Renal cortical epithelial cell (primary cell): ENCODE data around the gene SYT5. TPM values are rescaled to one million over a fixed set of nuclear protein-coding genes. Genes with fewer than 3 reads are reported as not detected.
"Not testable (repeated sequence)": the region's sequence is repeated elsewhere in the genome, so short reads cannot be mapped to it uniquely, and the experiment has no call there.

Experiments
- DNase-seq: peaks from one replicate; pipeline ENCODE4 v3.0.0-alpha.2; 2011; ENCODE audit warnings: low read depth
- total RNA-seq: library from RNA; depleted of rRNA; stranded (reverse); fragments of >200 nt; gene quantifications from 2 replicates; pipeline ENCODE4 v1.2.3, GENCODE V29; 2014

SYT5 gene
- 1.0 TPM in 1 of 2 replicates, not detected in the other for total RNA-seq

GRCh38 chr19:55179606-55180484 lies at the start of gene SYT5:
Gene SYT5 (minus strand): TSS chr19:55180289. CDS start chr19:55179041, 1,248 bp downstream.
- DNase-seq = no peak

DNA sequence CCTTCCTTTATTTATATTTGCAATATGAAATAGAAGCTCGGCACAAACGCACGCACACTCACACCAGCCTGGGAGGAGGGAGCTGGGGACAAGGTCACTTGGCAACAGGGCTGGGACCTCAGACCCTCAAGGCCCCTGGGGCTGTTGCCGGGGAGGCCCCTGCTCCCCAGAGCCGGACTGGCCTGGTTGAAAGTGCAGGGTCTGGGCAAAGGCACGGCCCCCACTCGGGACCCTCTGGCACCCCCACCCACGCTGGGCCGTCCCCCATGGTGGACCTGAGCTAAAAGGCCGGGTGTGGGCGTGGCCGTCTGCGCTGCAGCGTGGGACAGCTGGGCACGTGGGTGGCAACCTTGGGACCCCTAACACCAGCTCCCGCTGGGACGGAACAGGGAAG lies 49.7 kb upstream of the SYT5 start:
- DNase-seq = no peak

DNA sequence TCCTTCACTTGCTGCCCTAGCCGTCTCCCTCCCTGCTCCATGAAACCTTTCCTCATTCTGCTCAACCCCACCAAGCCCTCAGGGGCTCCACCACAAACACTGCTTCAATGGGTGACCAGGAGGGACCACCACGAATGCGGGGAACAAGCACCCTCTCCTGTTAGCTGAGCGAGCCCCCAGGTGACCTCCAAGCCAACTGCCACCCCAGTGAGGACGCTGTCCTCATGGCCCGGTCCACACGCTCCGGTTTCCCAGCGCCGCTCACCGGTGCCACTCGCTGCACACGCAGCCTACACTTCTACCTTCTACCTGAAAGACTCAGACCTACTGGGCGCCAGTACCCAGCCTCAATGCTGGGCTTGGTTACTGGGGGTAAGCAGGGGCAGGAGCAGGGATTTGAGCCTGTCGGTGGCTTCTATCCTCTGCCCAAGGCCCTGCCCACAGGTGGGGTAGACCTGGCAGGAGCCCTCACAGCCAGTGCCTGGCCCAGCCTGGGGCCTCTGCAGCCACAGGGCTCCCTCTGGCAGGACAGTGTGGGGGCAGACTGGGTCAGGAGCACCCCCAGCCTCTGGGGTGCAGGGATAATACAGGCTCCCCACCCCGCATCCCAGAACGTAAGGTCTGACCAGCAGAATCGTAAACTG lies 49.2 kb upstream of the SYT5 start:
- no peak for DNase-seq

DNA sequence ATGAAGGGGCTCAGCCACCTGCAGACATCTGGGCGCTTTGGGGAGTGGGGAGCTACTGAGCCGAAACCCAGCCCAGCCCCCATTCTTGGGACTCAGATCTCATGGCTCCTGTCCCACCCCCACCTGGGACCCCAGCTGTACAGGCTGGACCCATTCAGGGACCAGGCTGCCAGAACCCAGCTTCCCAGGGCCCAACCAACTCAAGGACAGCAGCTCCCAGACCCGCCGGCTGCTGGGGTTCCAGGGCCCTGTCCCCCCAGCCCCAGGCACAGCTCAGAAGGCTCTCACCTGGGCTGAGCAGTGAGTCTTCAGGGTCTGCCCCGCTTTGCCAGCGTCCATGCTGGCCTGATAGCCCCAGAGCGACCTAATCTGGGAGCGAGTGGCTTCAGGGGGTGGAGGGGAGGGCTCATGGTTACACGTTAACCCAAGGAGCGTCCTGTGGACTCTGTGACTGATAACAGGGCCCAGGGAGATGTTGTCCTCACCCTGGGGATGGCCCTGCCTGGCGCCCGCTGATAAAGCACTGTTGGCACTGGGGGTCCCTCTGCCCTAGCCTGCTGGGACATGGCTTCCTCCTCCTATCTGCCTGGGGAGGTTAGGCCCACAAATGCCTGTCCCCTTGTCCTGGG lies 48.4 kb upstream of the SYT5 start, which contains the start of gene TMEM86B:
Gene TMEM86B, minus strand, starts transcription at position 361 of the 629 bp plus-strand sequence. Its CDS starts 22 bp downstream, at position 339.
- DNase-seq = no peak

DNA sequence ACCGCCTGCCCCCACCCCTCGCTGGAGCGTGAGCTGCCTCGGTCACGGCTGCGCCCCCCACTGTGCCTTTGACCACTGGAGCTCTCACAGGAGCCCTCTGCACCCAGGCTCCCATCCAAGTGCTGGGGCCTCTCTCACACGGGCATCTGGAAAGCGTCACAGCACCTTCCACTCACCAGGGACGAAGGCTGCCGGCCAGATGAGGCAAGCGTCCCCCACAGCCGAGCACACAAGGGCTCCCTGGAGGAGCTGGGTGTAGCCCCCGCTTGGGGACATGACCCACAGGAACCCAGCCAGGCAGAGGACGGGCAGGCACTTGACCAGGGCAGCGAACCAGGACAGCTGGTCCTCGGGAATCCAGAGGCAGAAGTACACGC lies 47.9 kb upstream of the SYT5 start:
- DNase-seq = no peak

- no peak for DNase-seq
Observed at GRCh38 chr19:55227241-55228014, 47.3 kb upstream of the SYT5 start.

DNA sequence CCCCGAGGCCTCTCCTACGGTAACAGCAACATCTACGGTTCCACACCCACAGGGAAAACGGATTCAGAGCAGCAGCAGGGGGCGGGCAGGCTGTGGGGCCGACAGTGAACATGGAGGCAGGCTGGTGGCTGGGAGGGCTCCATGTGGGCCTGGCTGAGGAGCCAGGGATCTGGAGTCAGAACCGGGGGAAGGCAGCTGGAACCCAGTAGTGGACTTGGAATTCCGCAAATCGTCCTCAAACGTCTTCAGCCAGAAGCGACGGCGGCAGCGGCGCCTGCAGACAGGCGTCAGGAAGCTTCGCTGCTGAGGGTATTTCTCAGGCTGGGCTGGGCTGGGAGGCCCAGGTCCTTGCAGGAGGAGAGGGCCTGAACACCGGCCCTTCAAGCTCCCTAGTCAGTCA lies 46.7 kb upstream of the SYT5 start:
- DNase-seq = no peak

DNA sequence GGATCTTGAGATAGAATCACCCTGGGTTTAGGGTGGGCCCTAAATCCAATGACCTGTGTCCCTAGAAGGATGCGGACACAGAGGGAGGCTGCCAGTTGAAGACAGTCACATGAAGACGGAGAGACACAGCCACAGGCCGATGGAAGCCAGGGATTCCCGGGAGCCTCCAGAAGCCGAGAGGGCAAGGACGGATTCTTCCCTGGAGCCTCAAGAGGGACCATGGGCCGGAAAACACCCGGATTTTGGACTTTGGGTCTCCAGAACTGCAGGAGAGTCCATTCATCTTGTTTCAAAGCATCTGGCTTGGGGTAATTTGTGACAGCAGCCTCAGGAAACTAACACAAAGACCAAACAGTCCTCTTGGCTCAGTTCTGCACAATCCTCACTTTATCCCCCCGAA lies 46.2 kb upstream of the SYT5 start:
- DNase-seq = no peak

GRCh38 chr19:55225415-55225958 lies 45.4 kb upstream of the SYT5 start:
- no peak for DNase-seq

GRCh38 chr19:55224679-55225414 lies 44.8 kb upstream of the SYT5 start:
- not testable (repeated sequence) for DNase-seq

- no peak for DNase-seq
Observed at GRCh38 chr19:55224038-55224665, 44.1 kb upstream of the SYT5 start.

GRCh38 chr19:55223291-55224037 lies 43.4 kb upstream of the SYT5 start:
- no peak for DNase-seq

DNA sequence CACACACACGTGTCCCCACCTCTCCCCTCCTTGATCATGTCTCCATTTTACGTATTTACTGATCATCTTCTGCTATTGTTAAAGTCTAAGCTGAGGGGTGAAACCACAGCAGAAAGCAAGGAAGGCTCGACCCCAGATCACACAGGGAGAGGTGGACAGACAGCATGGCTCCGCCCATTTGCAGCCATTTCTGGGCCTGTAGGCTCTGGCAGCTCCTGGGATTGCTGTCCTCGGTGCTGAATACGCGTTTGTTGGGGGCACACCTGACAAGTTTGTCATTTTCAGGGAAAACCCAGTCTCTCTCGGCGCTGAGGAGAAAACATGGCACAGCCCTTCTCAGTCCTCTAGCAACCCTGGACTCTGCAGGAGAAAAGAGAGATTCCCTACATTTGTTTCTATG lies 40.4 kb upstream of the SYT5 start:
- no peak for DNase-seq

DNA sequence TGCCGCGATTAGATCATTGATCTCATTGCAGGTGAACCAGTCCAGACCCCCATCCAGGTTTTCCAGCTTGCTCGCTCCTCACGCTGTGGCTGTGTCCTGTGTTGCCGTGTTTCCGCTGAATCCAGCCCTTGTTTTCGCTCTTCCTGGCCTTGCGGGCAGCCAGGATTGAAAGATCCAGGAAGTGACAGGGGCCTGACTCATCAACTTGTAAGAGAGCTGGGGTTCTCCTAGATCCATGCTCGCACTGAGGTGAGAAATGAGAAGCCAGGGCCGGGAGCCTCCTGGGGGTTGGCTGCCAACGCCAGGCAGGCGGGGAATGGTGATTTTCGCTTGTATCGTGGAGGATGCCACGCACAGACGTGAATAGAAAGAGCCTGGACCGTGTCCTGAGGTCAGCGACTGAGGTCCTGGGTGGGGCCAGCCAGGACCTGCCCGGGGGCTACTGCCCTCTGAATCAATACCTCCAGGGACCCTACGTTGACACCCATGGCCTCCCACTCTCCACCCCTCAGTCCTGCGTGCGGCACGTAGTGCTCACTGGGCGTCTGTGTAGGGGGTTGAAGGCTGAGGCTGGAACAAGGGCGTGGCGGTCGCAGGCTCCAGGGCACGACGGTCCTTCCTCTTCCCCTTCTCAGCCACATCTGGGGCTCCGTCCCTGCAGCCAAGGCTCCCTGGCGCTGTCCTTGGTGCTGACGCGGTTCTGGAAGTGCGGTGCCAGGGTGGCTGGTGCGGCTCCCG lies 36.5 kb upstream of the SYT5 start:
- DNase-seq = peak; percentile 98

DNA sequence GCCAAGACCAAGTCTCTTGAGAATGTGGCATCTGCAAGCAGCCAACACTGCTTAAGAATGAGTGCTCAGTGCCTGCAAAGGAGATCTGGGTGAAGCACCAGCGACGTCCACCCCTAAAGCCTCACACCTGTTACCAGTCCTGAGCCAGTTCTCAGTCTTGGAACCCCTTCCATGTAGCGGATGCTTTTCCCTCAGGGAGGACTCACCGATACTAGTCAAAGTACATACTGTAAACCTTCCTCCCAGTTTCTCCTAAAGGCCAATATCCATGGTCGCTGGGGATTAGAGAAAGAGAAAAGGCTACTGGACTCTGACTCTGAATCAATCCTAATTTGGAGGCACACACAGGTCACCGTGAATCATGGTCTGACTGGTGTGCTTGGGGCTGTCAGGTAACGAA lies 33.5 kb upstream of the SYT5 start:
- DNase-seq = no peak

DNA sequence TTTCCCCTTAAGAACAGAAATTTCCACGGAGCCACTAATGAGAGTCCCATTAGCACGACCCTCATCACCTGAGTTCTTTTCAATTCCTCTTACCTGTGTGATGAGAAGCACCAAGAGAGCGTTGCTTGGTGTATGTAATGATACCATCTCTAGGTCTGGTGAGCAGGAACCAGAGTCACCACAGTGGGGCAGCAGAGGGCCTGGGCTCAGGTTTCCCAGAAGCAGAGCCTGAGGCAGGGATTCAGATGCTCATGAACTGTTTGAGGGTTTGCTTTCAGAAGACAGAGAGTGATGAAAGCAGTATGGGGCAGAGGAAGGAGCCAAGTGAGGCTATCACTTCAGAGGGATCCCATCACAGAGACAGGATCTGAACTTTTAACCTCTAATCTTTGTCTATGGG lies 32.4 kb upstream of the SYT5 start:
- no peak for DNase-seq

GRCh38 chr19:55209693-55210472 lies 29.8 kb upstream of the SYT5 start:
- peak; percentile 97 for DNase-seq
